B cell (primary cell): ENCODE results near the gene PPARD. TPM values are rescaled to one million over a fixed set of nuclear protein-coding genes. Genes with fewer than 3 reads are reported as not detected.

Source experiments
- ATAC-seq: fragments of 200-7000 bp; cut with Tn5 transposase; one replicate; pipeline ENCODE4 v1.10.0; 2021; ENCODE audit warnings: low read depth, mild to moderate bottlenecking, moderate number of reproducible peaks, moderate library complexity
- CTCF ChIA-PET: fragments of 350-600 bp; sonication (Branson Sonifier 250); formaldehyde crosslinking; loops from one replicate; lab custom pipeline; 2021; ENCODE audit warnings: antibody characterized with exemption, inconsistent platforms; lab: Charles Lee
- POLR2A ChIA-PET: fragments of 350-600 bp; sonication (Branson Sonifier 250); formaldehyde crosslinking; loops from one replicate; lab custom pipeline; 2021; ENCODE audit warnings: antibody characterized with exemption; lab: Charles Lee
- DNase-seq: peaks from one replicate; pipeline ENCODE4 v3.0.0; 2013
- H2AFZ ChIP-seq: 2 replicates; pipeline ENCODE4 v1.6.1; 2012; ENCODE audit warnings: mild to moderate bottlenecking, low read depth, low read length; ENCODE audit not compliant: insufficient read depth, poor library complexity, severe bottlenecking
- H3K27ac ChIP-seq, 2 donors: 1 replicate in 1 of 2; 2 replicates in 1 of 2; pipeline ENCODE4 v1.5.1; 2012 to 2013; ENCODE audit warnings: low read length in 2 of 2, mild to moderate bottlenecking in 2 of 2, moderate library complexity in 1 of 2
- H3K27me3 ChIP-seq, 4 experiments: fragments of 200-600 bp in 1 of 4; sonication (generic) in 1 of 4; replicated peaks in 1 of 4; 1 replicate in 2 of 4; 2 replicates in 2 of 4; pipeline versions ENCODE4 v1.6.1 to v1.7.0; 2013 to 2016; ENCODE audit warnings: low read length in 3 of 4, mild to moderate bottlenecking in 2 of 4, mixed read lengths in 1 of 4, moderate library complexity in 1 of 4; ENCODE audit not compliant: insufficient read depth in 4 of 4, control insufficient read depth in 3 of 4; ENCODE audit errors: control extremely low read depth in 1 of 4
- H3K36me3 ChIP-seq, 2 experiments: replicated peaks in 1 of 2; 1 replicate in 1 of 2; 2 replicates in 1 of 2; pipeline versions ENCODE4 v1.6.1 to v1.7.1; 2013; ENCODE audit warnings: low read length in 1 of 2; ENCODE audit not compliant: insufficient read depth in 2 of 2, control insufficient read depth in 1 of 2; ENCODE audit errors: control extremely low read depth in 1 of 2, extremely low read depth in 1 of 2
- H3K4me1 ChIP-seq, 2 donors: fragments of 200-600 bp in 1 of 2; sonication (generic) in 1 of 2; 1 replicate in 1 of 2; 2 replicates in 1 of 2; pipeline versions ENCODE4 v1.5.1 to v1.6.1; 2013 to 2017; ENCODE audit warnings: low read length in 2 of 2; ENCODE audit not compliant: control insufficient read depth in 2 of 2, insufficient read depth in 2 of 2
- H3K4me2 ChIP-seq: replicated peaks from 2 replicates; pipeline ENCODE3; 2012; ENCODE audit warnings: mild to moderate bottlenecking, low read depth, low read length; ENCODE audit not compliant: poor library complexity, severe bottlenecking
- H3K4me3 ChIP-seq, 5 experiments: fragments of 200-600 bp in 1 of 5; sonication (generic) in 1 of 5; 1 replicate in 3 of 5; 2 replicates in 2 of 5; pipeline versions ENCODE4 v1.5.1 to v1.7.0; 2011 to 2016; ENCODE audit warnings: low read length in 4 of 5, mild to moderate bottlenecking in 4 of 5, low read depth in 2 of 5, control low read depth in 1 of 5, moderate library complexity in 1 of 5; ENCODE audit not compliant: insufficient read depth in 1 of 5; ENCODE audit errors: control extremely low read depth in 1 of 5, extremely low read depth in 1 of 5
- H3K79me2 ChIP-seq: fragments of 200-600 bp; sonication (generic); one replicate; pipeline ENCODE4 v1.6.0; 2016; ENCODE audit warnings: low read length; ENCODE audit not compliant: control insufficient read depth, insufficient read depth
- H3K9ac ChIP-seq: fragments of 200-600 bp; sonication (generic); 2 replicates; pipeline ENCODE4 v1.6.1; 2017; ENCODE audit warnings: mild to moderate bottlenecking, low read length, moderate library complexity
- H3K9me3 ChIP-seq, 3 donors: one replicate each; pipeline versions ENCODE4 v1.6.1 to v1.7.1; 2013; ENCODE audit warnings: low read length in 2 of 3; ENCODE audit not compliant: control insufficient read depth in 2 of 3, insufficient read depth in 1 of 3; ENCODE audit errors: control extremely low read depth in 1 of 3
- H4K20me1 ChIP-seq: 2 replicates; pipeline ENCODE4 v1.6.0; 2012; ENCODE audit warnings: mild to moderate bottlenecking, low read length; ENCODE audit not compliant: insufficient read depth, control insufficient read depth, poor library complexity, severe bottlenecking
- H3K27ac Mint-ChIP-seq: one replicate; pipeline ENCODE4 v1.8.0; 2021; ENCODE audit warnings: mixed read lengths
- H3K27me3 Mint-ChIP-seq: one replicate; pipeline ENCODE4 v1.8.0; 2021; ENCODE audit warnings: mixed read lengths
- H3K4me1 Mint-ChIP-seq: one replicate; pipeline ENCODE4 v1.8.0; 2021; ENCODE audit warnings: mixed read lengths
- H3K4me3 Mint-ChIP-seq: one replicate; pipeline ENCODE4 v1.8.0; 2021; ENCODE audit warnings: mixed read lengths
- H3K9me3 Mint-ChIP-seq: one replicate; pipeline ENCODE4 v1.8.0; 2022; ENCODE audit warnings: mixed read lengths; ENCODE audit not compliant: insufficient read depth
- CTCF ChIP-seq: fragments of 200-600 bp; IDR thresholded peaks from one replicate; pipeline ENCODE4 v1.8.0; 2022; ENCODE audit warnings: antibody characterized with exemption, mild to moderate bottlenecking
- EZH2 ChIP-seq: IDR thresholded peaks from 2 replicates; pipeline ENCODE4 v1.6.1; 2012; ENCODE audit warnings: borderline replicate concordance, low read depth, mild to moderate bottlenecking, moderate library complexity, low read length; ENCODE audit not compliant: insufficient read depth, poor library complexity, severe bottlenecking
- WGBS: methylation state at CpG from one replicate; pipeline ENCODE4 v1.1.5; 2013; ENCODE audit warnings: missing lambda C conversion rate; ENCODE audit not compliant: insufficient coverage; 5-methylcytosine and 5-hydroxymethylcytosine counted together
- intact Hi-C: fragments of 100-400 bp; cut with micrococcal nuclease; formaldehyde crosslinking; loops from one replicate; pipeline ENCODE4 v1.10.0; 2022
- polyA plus RNA-seq: library from polyadenylated mRNA; depleted of rRNA; stranded (reverse); fragments of >200 nt; gene quantifications from 2 replicates; pipeline ENCODE4 v1.2.3, GENCODE V29; 2012
- total RNA-seq, 2 donors: library from RNA; stranded (reverse); fragments of 120-200 nt in 1 of 2; gene quantifications; 1 replicate in 1 of 2; 2 replicates in 1 of 2; pipeline versions ENCODE4 v1.2.3 to v1.2.4, GENCODE V29; 2013 to 2022

PPARD gene
- total and polyA plus RNA-seq, 2 donors (not counting 1 experiment from before 2014, with no cell fraction given): 37.9 to 38.9 TPM

- no peak for ATAC-seq
- WGBS: 90% methylated on average over 14 of the region's 20 CpGs
- Histone ChIP-seq H3K9me3 (no peaks in the 10 kb centered on the region), H2AFZ (no peak overlapping the region), H3K27me3 (no peaks in the 10 kb centered on the region), H3K4me3 (no peak overlapping the region), H3K36me3 (peaks cover 0 to 10% of the 10 kb centered on the region in 2 experiments), H3K4me1 (peaks cover 11 to 13% of the 10 kb centered on the region in 2 donors), H3K4me2 (no peak overlapping the region), H3K79me2 (no peaks in the 10 kb centered on the region), H4K20me1 (peaks cover 43% of the 10 kb centered on the region), H3K27ac (no peak overlapping the region), H3K9ac (no peak overlapping the region)
- H3K9me3 Mint-ChIP-seq: no peaks in the 10 kb centered on the region
- H3K27me3 Mint-ChIP-seq: no peaks in the 10 kb centered on the region
- ChIA-PET POLR2A (no interaction called here), CTCF (interaction anchor here (1.5 kb wide), 1 partner anchor 64 kb away, joined by 5 read pairs; the partner anchor contains the start of gene PPARD)
- TF ChIP-seq CTCF (no peak), EZH2 (no peak)
- peak overlapping the region; percentile 26 for H3K27ac Mint-ChIP-seq
- H3K4me1 Mint-ChIP-seq: peaks cover 34% of the 10 kb centered on the region
- intact Hi-C loops: no loop called here
- no peak overlapping the region for H3K4me3 Mint-ChIP-seq
- no peak for DNase-seq
Observed at GRCh38 chr6:35406711-35407485, 64.5 kb downstream of the PPARD start.

- peaks cover 3 to 29% of the 10 kb centered on the region in 2 experiments for H3K36me3 ChIP-seq
- CTCF ChIA-PET: no interaction called here
- H3K9me3 ChIP-seq: no peaks in the 10 kb centered on the region
- H2AFZ ChIP-seq: no peak overlapping the region
- ATAC-seq: no peak
- POLR2A ChIA-PET: no interaction called here
- H3K27ac Mint-ChIP-seq: no peak overlapping the region
- DNase-seq: no peak
- no peak overlapping the region for H3K4me3 ChIP-seq
- no peaks in the 10 kb centered on the region for H3K9me3 Mint-ChIP-seq
- TF ChIP-seq CTCF: no peak
- TF ChIP-seq EZH2: no peak
- peaks cover 34% of the 10 kb centered on the region for H4K20me1 ChIP-seq
- no peak overlapping the region for H3K4me3 Mint-ChIP-seq
- no peak overlapping the region for H3K27ac ChIP-seq
- H3K4me1 Mint-ChIP-seq: peaks cover 30% of the 10 kb centered on the region
- peaks cover 11 to 13% of the 10 kb centered on the region in 2 donors for H3K4me1 ChIP-seq
- H3K27me3 Mint-ChIP-seq: no peaks in the 10 kb centered on the region
- H3K9ac ChIP-seq: no peak overlapping the region
- intact Hi-C loops: no loop called here
- no CpG with 5 or more reads among the region's 5 CpGs for WGBS
- H3K27me3 ChIP-seq: no peaks in the 10 kb centered on the region
- no peak overlapping the region for H3K4me2 ChIP-seq
- no peaks in the 10 kb centered on the region for H3K79me2 ChIP-seq
Observed at GRCh38 chr6:35409245-35409644, 66.9 kb downstream of the PPARD start.
